ELF-1 (cell line): ENCODE data around the gene SFXN2.
"Not testable (repeated sequence)": the region's sequence is repeated elsewhere in the genome, so short reads cannot be mapped to it uniquely, and the experiment has no call there.

Experiments
- DNase-seq: peaks from one replicate; pipeline ENCODE4 v3.0.0-alpha.2; 2016; ENCODE audit warnings: low read depth, low spot score

The SFXN2 gene

DNA sequence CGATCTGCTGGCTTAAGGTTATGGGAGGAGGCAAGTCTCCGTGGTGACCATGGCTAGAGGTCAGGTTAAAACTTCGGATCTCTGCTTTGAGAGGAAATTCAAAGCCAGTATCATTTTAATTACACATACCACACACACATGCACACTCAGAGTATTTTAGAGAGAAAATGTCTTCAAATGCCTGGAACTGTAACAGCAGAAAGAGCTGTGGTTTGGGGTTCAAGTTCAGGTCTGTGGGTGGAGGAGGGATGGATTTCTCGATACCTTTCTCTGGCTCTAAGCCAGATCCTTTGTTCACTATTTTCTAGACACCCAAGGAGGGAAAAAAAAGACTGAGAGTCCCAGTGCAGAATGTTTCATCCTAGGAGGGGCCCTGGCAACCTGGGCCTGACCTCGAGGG lies 32.7 kb upstream of the SFXN2 start:
- no peak for DNase-seq

GRCh38 chr10:102682416-102682815 lies 32.0 kb upstream of the SFXN2 start:
- no peak for DNase-seq

GRCh38 chr10:102682981-102683380 lies 31.5 kb upstream of the SFXN2 start:
- DNase-seq, result no peak

- no peak for DNase-seq
These were observed 30.7 kb upstream of the SFXN2 start for GRCh38 chr10:102683736-102684135.

DNA sequence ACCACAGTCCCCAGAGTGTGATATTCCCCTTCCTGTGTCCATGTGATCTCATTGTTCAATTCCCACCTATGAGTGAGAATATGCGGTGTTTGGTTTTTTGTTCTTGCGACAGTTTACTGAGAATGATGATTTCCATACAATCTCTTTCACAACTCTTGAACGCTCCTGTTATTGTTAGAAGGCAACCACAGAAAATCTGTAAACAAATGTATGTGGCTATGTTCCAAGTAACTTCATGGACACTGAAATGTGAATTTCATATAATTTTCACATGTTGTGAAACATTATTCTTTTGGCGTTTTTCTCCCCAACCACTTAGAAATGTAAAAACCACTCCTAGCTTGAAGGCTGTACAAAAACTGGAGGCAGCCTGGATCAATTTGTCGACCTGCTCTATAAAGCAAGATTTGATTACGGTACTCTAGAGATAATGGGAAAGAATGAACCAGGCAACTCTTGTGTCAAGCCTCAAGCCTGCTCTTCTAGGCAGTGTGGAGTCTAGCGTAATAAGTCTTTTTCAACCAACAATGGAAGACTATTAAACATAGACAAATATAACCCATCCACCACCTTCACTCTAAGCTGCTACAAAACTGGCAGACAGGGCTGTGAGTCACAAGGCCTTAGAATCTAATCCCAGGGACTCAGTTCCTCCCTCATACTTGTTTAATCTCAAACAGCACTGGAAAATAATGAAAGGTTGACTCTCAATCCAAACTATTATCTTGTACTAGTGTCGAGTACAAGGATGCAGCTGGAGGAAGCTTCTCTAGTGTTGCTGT lies 23.0 kb upstream of the SFXN2 start:
- no peak for DNase-seq

DNA sequence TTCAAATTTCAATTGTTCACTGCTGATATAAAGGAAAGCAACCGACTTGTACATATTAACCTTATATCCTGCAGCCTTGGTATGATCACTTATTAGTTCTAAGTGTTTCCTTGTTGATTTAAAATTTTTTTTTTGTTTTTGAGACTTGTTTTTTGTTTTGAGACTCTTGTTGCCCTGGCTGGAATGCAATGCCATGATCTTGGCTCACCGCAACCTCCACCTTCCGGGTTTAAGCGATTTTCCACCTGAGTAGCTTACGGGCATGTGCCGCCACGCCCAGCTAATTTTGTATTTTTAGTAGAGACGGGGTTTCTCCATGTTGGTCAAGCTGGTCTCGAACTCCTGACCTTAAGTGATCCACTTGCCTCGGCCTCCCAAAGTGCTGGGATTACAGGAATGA lies 19.0 kb upstream of the SFXN2 start:
- DNase-seq, result not testable (repeated sequence)

GRCh38 chr10:102696736-102697135 lies 17.7 kb upstream of the SFXN2 start:
- DNase-seq, result no peak

DNA sequence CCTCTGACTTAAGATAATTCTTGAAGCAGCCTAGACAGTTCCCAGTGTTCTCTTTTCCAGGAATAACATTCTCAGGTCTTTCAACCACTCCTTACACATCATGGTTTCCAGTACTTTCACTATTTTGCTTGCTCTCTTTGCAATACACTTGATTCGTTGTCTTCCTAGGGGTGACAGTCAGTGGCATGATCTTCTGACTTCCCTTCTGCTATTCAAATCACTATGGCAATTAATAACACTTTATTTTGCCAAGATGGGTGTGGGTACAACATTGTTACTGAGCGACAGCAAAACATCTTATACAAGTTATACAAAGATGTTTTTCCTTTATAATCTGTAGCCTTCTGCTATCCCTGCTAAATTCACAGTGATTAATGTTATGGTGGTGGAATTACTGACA lies 15.5 kb upstream of the SFXN2 start:
- DNase-seq, result no peak

DNA sequence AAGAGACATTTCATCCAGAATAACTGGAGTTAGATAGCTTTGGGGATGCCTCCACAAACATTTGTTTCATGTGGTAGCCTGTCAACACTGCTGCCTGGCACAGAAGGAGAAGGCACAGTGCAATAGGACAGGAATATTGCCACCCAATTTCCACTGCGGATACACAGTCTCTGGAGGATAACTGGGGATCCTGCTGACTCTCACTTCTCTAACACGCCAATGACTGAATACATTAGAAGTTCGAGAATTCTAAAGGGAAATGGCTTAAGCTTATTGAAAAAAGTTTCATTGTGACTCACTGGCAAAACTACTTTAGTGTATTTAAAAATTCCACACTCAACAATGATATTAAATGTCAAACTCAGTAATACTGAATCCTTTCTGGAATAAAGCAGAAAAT lies 13.2 kb upstream of the SFXN2 start:
- DNase-seq, result no peak

GRCh38 chr10:102701796-102702195 lies 12.6 kb upstream of the SFXN2 start:
- no peak for DNase-seq

DNA sequence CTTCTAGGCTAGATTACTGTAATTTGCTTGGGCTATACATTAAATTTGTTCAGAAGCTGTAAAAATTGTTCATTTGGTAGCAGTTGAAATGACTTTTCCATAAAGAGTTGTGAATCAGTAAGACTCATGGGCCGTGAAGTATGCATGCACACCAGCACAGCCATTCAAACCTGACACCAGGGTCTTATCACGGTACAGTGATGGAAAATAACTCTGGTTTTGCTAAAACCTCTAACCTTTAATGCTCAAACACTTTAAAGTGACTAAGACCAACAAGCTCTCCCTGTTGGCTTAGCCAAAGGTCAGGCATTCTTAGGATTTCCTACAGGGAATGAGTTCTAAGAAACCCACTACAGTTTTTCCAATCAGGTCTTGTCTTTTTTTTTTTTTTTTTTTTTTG lies 11.7 kb upstream of the SFXN2 start:
- DNase-seq, result no peak

- no peak for DNase-seq
These were observed 9.5 kb upstream of the SFXN2 start for GRCh38 chr10:102704915-102705314.

- DNase-seq, result no peak
These were observed 8.9 kb upstream of the SFXN2 start for GRCh38 chr10:102705531-102705930.

- no peak for DNase-seq
These were observed 3.8 kb upstream of the SFXN2 start for GRCh38 chr10:102710609-102711008.

- no peak for DNase-seq
These were observed 2.3 kb upstream of the SFXN2 start for GRCh38 chr10:102712089-102712488.

DNA sequence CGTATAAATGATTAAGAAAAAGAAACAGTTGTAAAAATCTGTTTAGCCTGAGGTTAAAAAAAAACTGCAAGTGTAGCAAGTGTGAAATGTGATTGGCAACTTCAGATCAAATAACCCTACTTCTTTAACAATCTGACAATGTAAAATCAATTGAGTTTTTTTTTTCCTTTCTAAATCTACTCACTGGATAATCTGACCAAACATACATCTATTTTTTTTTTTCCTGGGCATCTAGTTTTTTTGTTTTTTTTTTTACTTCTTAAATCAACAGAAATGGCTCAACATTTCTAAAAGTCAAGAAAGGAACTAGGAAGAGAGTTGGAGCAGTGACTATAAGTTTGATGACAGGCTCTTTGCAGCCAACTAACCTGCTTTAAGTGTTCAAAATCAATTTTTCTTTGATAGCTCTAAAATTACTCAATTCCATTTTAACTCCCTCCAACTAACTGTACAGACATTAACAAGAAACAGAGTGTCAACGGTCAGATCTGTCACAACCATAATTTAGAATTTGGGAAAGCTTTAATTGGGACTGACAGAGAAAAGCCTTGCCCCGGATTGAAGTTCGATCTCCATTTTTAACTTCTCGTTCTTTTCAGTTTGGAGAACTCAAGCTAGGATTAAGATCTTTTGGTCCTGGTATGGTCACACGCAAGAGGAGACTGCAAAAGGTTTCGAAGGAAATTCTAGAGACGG lies 1.4 kb upstream of the SFXN2 start:
- DNase-seq, result no peak

GRCh38 chr10:102713539-102713813 lies 960 bp upstream of the SFXN2 start:
- no peak for DNase-seq

GRCh38 chr10:102713814-102714620 lies 419 bp upstream of the SFXN2 start, which contains the start of gene ARL3:
ARL3 (minus strand) TSS chr10:102714397; CDS start chr10:102714275, 122 bp downstream.
- DNase-seq, result peak; percentile 100

GRCh38 chr10:102715880-102716279 lies 1.4 kb downstream of the SFXN2 start:
- DNase-seq, result no peak

DNA sequence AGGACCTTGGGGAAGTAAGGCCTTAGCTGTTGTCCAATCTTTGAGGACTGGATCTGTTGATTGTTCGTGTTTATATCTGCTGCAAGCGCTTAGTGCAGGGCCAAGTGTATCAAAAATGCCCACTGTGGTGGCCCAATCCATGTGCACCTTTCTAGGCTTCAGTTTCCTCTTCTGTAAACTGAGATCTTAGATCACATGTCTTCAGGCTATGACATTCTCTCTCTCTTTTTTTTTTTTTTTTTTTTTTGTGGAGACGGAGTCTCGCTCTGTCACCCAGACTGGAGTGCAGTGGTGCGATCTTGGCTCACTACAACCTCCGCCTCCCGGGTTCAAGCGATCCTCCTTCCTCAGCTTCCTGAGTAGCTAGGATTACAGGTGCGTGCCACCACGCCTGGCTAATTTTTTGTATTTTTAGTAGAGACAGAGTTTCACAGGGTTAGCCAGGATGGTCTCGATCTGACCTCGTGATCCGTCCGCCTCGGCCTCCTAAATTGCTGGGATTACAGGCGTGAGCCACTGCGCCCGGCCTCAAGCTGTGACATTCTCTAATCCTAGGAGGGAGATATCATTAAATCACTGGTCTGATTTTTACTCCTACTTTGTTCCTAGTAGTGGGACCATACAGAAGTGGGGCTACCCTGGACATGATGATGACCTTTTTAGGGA lies 2.6 kb downstream of the SFXN2 start:
- peak; percentile 12 for DNase-seq

DNA sequence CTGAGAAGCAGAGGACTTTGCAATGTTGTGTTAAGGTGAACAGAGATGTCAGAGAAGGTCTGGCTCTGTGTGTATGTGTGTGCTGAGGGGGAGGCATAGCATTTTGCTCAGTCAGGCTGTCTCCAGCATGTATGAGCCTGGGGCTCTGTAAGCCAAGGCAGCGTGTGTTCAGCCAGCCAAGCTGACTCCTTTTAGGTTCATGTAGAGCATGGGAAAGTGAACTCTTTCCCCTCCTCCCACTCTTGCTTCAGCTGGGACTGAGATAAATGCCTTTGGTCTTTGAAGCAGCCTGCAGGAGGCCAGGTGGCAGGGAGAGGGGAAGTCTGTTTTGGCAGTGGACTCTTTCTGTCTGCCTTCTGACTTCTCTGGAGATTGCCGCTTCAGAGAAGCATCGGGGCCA lies 3.8 kb downstream of the SFXN2 start:
- peak; percentile 91 for DNase-seq

DNA sequence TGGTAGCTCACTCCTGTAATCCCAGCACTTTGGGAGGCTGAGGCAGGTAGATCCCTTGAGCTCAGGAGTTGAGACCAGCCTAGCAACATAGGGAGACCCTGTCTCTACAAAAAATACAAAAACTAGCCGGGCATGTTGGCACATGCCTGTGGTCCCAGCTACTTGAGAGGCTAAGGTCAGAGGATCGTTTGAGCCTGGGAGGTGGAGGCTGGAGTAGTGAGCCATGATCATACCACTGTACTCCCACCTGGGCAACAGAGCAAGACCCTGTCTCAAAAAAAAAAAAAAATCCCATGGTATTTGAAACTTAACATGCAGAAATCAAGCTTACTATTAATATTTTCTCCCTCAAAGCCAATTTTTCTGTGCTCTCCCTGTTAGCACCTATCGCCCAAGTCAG lies 5.9 kb downstream of the SFXN2 start:
- no peak for DNase-seq
